Parathyroid adenoma (tissue), 2 donors: ENCODE results near the gene MAP3K20.

ENCODE experiments used
- H2AFZ ChIP-seq: fragments of 300-600 bp; sonication (generic); one replicate; pipeline ENCODE4 v1.7.0; 2017; ENCODE audit warnings: antibody characterized with exemption, mild to moderate bottlenecking
- H3K27ac ChIP-seq: fragments of 300-600 bp; sonication (generic); one replicate; pipeline ENCODE4 v1.7.0; 2017
- H3K27me3 ChIP-seq: fragments of 300-600 bp; sonication (generic); one replicate; pipeline ENCODE4 v1.7.0; 2017; ENCODE audit warnings: low read length; ENCODE audit not compliant: control insufficient read depth, insufficient read depth
- H3K36me3 ChIP-seq: fragments of 300-600 bp; sonication (generic); one replicate; pipeline ENCODE4 v1.7.0; 2017; ENCODE audit warnings: low read length; ENCODE audit not compliant: control insufficient read depth, insufficient read depth
- H3K4me1 ChIP-seq: fragments of 300-600 bp; sonication (generic); one replicate; pipeline ENCODE4 v1.7.0; 2017; ENCODE audit warnings: control low read depth
- H3K4me2 ChIP-seq: fragments of 300-600 bp; sonication (generic); one replicate; pipeline ENCODE4 v1.7.0; 2017; ENCODE audit warnings: low read length
- H3K4me3 ChIP-seq: fragments of 300-600 bp; sonication (generic); one replicate; pipeline ENCODE4 v1.7.0; 2017; ENCODE audit warnings: low read depth, low read length
- H3K79me2 ChIP-seq: fragments of 300-600 bp; sonication (generic); one replicate; pipeline ENCODE4 v1.7.0; 2017; ENCODE audit warnings: control low read depth
- H3K9ac ChIP-seq: fragments of 300-600 bp; sonication (generic); one replicate; pipeline ENCODE4 v1.7.0; 2017; ENCODE audit warnings: mild to moderate bottlenecking
- H3K9me3 ChIP-seq: fragments of 300-600 bp; sonication (generic); one replicate; pipeline ENCODE4 v1.7.0; 2017; ENCODE audit warnings: low read length; ENCODE audit not compliant: control insufficient read depth
- TF ChIP-seq, protein P1 (sequence below): fragments of 300-600 bp; sonication (generic); IDR thresholded peaks from one replicate; pipeline ENCODE4 v1.7.0; 2017; ENCODE audit warnings: antibody characterized with exemption, mild to moderate bottlenecking
- donor health status: primary hyperparathyroidism.

MAP3K20 gene

DNA sequence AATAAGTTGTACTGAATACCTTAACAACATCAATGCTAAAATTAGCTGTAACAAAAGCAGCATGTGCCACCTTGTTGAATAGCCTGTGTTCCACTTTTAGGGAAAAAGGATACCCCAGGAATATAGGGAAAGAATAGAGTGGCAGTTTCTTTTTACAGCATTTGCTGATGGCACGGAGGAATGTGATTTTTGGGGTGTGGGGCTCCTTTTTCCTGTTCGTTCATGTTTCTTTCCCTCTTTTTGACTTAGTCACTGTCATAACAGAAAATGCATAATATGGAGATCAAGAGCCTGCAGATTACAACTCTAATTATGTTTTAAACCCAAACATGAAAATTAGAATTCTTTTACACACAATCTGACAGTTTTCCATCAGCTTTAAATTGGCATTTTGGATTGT is 60.4 kb downstream of the MAP3K20 start:
- Histone ChIP-seq H2AFZ (no peak overlapping the region), H3K4me2 (no peak overlapping the region), H3K27ac (no peak overlapping the region), H3K27me3 (no peaks in the 10 kb centered on the region), H3K4me1 (no peaks in the 10 kb centered on the region), H3K79me2 (peaks cover 4% of the 10 kb centered on the region), H3K9me3 (no peaks in the 10 kb centered on the region), H3K9ac (no peak overlapping the region), H3K36me3 (no peaks in the 10 kb centered on the region), H3K4me3 (no peak overlapping the region)
- TF ChIP-seq, protein P1, sequence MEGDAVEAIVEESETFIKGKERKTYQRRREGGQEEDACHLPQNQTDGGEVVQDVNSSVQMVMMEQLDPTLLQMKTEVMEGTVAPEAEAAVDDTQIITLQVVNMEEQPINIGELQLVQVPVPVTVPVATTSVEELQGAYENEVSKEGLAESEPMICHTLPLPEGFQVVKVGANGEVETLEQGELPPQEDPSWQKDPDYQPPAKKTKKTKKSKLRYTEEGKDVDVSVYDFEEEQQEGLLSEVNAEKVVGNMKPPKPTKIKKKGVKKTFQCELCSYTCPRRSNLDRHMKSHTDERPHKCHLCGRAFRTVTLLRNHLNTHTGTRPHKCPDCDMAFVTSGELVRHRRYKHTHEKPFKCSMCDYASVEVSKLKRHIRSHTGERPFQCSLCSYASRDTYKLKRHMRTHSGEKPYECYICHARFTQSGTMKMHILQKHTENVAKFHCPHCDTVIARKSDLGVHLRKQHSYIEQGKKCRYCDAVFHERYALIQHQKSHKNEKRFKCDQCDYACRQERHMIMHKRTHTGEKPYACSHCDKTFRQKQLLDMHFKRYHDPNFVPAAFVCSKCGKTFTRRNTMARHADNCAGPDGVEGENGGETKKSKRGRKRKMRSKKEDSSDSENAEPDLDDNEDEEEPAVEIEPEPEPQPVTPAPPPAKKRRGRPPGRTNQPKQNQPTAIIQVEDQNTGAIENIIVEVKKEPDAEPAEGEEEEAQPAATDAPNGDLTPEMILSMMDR, result no peak

DNA sequence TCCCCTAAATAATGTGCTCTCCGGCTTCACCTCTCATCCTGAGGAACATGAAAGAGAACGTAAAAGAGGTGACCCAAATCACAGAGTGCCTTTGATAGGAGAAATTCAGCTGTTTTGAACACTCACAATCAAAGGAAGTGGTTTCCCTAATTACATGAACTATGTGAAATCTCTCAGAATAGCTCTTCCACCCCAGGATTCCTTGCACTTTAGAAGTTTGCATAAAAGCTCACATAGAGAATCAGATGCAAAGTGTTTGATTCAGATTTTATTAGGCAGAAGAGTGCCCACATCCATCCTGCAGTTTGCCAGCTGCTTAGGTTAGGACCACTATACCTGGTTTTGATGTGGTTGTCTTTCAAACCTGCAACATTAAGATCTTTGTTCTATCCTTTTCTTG is 61.0 kb downstream of the MAP3K20 start:
- Histone ChIP-seq H3K4me2 (no peak overlapping the region), H3K4me1 (no peaks in the 10 kb centered on the region), H3K9ac (no peak overlapping the region), H3K79me2 (peaks cover 4% of the 10 kb centered on the region), H3K27ac (no peak overlapping the region), H3K4me3 (no peak overlapping the region), H3K9me3 (no peaks in the 10 kb centered on the region), H3K27me3 (no peaks in the 10 kb centered on the region), H2AFZ (no peak overlapping the region), H3K36me3 (no peaks in the 10 kb centered on the region)
- TF ChIP-seq, protein P1, result no peak

DNA sequence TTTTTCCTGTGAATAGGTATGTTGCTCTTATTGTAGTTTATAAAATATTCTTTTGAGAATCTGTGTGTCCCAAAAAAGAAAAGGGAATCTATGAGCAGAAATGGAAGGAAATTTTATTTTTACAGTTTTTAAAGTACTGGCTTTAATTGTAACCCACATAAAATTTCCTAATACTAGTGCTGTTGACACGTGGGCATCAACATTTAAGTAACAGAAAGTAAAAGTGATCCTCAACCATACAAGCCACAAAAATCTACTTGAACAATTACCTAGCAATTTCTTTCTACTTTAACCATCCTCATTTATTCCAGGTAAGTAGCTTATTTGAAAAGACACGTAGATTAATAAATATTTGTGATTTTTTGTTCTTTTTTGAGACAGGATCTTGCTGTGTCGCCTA is 62.0 kb downstream of the MAP3K20 start:
- H3K27me3 ChIP-seq, result no peaks in the 10 kb centered on the region
- no peak overlapping the region for H3K4me3 ChIP-seq
- H2AFZ ChIP-seq, result no peak overlapping the region
- TF ChIP-seq, protein P1, result no peak
- H3K79me2 ChIP-seq, result peaks cover 4% of the 10 kb centered on the region
- no peak overlapping the region for H3K27ac ChIP-seq
- H3K9me3 ChIP-seq, result no peaks in the 10 kb centered on the region
- H3K4me2 ChIP-seq, result no peak overlapping the region
- no peak overlapping the region for H3K9ac ChIP-seq
- no peaks in the 10 kb centered on the region for H3K36me3 ChIP-seq
- no peaks in the 10 kb centered on the region for H3K4me1 ChIP-seq

DNA sequence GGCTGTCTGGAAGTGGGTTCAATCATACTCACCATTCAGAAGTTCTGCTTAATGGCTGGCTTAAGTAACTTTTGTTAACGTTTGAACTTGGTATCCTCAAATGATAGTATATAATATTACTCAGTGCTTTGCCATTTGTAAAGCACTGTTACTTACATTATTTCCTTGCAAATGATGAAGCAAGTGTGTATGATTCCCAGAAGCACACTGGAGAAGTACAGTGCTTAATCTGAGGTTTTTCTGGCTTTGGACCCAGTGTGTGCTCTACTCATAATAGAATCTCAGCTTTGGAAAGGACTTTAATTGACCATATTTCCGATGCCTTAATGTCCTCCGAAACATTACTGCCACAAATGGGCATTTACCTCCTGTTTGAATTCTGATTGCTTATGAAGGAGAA is 63.3 kb downstream of the MAP3K20 start:
- Histone ChIP-seq H3K4me3 (no peak overlapping the region), H3K36me3 (no peaks in the 10 kb centered on the region), H3K9me3 (no peaks in the 10 kb centered on the region), H3K4me2 (no peak overlapping the region), H3K9ac (no peak overlapping the region), H2AFZ (no peak overlapping the region), H3K79me2 (peaks cover 4% of the 10 kb centered on the region), H3K27me3 (no peaks in the 10 kb centered on the region), H3K4me1 (no peaks in the 10 kb centered on the region), H3K27ac (no peak overlapping the region)
- TF ChIP-seq, protein P1, result no peak

DNA sequence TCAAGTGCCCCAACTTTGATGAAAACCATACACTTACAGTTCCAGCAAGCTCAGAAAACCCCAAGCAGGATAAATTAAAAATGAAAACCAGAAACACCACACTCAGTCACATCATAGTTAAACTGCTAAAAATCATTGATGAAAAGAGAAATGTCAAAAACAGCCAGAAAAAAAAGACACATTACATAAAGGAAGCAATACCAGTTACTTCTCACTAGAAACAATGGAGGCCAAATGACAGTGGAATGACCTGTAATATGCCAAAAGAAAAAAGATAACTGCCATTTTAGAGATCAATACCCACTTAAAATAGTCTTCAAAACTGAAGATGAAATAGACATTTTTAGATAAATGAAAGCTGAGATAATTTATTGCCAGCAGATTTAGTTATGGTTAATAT is 66.0 kb downstream of the MAP3K20 start:
- TF ChIP-seq, protein P1, result no peak

More for the DNA sequence above, 66.0 kb downstream of the MAP3K20 start:
- no peak overlapping the region for H3K4me3 ChIP-seq
- H3K36me3 ChIP-seq, result no peaks in the 10 kb centered on the region
- no peaks in the 10 kb centered on the region for H3K9me3 ChIP-seq
- no peaks in the 10 kb centered on the region for H3K4me1 ChIP-seq
- H3K27me3 ChIP-seq, result no peaks in the 10 kb centered on the region
- H3K4me2 ChIP-seq, result no peak overlapping the region
- H3K9ac ChIP-seq, result no peak overlapping the region
- peaks cover 4% of the 10 kb centered on the region for H3K79me2 ChIP-seq
- no peak overlapping the region for H3K27ac ChIP-seq
- no peak overlapping the region for H2AFZ ChIP-seq
